H54 (cell line): ENCODE data around the gene STARD5.

Experiments used
- DNase-seq: peaks from one replicate; pipeline ENCODE4 v3.0.0; 2011; ENCODE audit warnings: low spot score, mixed read lengths; ENCODE audit not compliant: insufficient read length
- FAIRE-seq: peaks from 3 replicates; lab custom pipeline; 2011; peaks lifted over from hg19 to GRCh38; lab: Jason Lieb, UNC
- POLR2A ChIP-seq: IDR thresholded peaks from 2 replicates; pipeline ENCODE4 v1.6.1; 2011; ENCODE audit warnings: low read depth, mild to moderate bottlenecking, low read length

The STARD5 gene

GRCh38 chr15:81297603-81298575 is 26.1 kb downstream of the STARD5 start:
- DNase-seq, result no peak
- TF ChIP-seq POLR2A, result no peak
- FAIRE-seq, result no peak

GRCh38 chr15:81297147-81297572 is 26.8 kb downstream of the STARD5 start:
- FAIRE-seq (no peak), DNase-seq (peak; percentile 61)
- no peak for TF ChIP-seq POLR2A

- TF ChIP-seq POLR2A, result no peak
- no peak for FAIRE-seq
- DNase-seq, result peak; percentile 21
Observed at GRCh38 chr15:81296673-81297072, 27.3 kb downstream of the STARD5 start.

- no peak for TF ChIP-seq POLR2A
- FAIRE-seq, result no peak
- no peak for DNase-seq
Observed at GRCh38 chr15:81296186-81296585, 27.8 kb downstream of the STARD5 start.

GRCh38 chr15:81295486-81296121 is 28.3 kb downstream of the STARD5 start:
- TF ChIP-seq POLR2A, result no peak
- no peak for DNase-seq
- FAIRE-seq, result no peak

- TF ChIP-seq POLR2A, result no peak
- no peak for DNase-seq
- no peak for FAIRE-seq
Observed at GRCh38 chr15:81294516-81294880, 29.4 kb downstream of the STARD5 start.

GRCh38 chr15:81293728-81294515 is 30.0 kb downstream of the STARD5 start:
- TF ChIP-seq POLR2A, result no peak
- DNase-seq, result no peak
- FAIRE-seq, result no peak

GRCh38 chr15:81292523-81293001 is 31.4 kb downstream of the STARD5 start:
- FAIRE-seq, result no peak
- no peak for TF ChIP-seq POLR2A
- no peak for DNase-seq

- no peak for TF ChIP-seq POLR2A
- DNase-seq (no peak), FAIRE-seq (no peak)
Observed at GRCh38 chr15:81291916-81292522, 31.9 kb downstream of the STARD5 start.

- FAIRE-seq (no peak), DNase-seq (no peak)
- no peak for TF ChIP-seq POLR2A
Observed at GRCh38 chr15:81289910-81290309, 34.0 kb downstream of the STARD5 start.

GRCh38 chr15:81288616-81289015 is 35.3 kb downstream of the STARD5 start:
- no peak for FAIRE-seq
- no peak for TF ChIP-seq POLR2A
- DNase-seq, result no peak

- FAIRE-seq, result no peak
- DNase-seq, result no peak
- TF ChIP-seq POLR2A, result no peak
Observed at GRCh38 chr15:81288040-81288439, 35.9 kb downstream of the STARD5 start.

GRCh38 chr15:81286621-81287121 is 37.3 kb downstream of the STARD5 start:
- FAIRE-seq (no peak), DNase-seq (no peak)
- TF ChIP-seq POLR2A, result no peak

- FAIRE-seq, result no peak
- TF ChIP-seq POLR2A, result no peak
- no peak for DNase-seq
Observed at GRCh38 chr15:81285461-81285860, 38.5 kb downstream of the STARD5 start.
